Keratinocyte (primary cell): ENCODE data around the gene CHML.

Experiments used
- CTCF ChIP-seq, 3 experiments: IDR thresholded peaks in 1 of 3; conservative IDR thresholded peaks in 1 of 3; optimal IDR thresholded peaks in 1 of 3; 2 replicates in 2 of 3; 3 replicates in 1 of 3; pipeline versions ENCODE3 to v1.5.1; 2011; ENCODE audit warnings: low read length in 3 of 3, mild to moderate bottlenecking in 3 of 3, moderate library complexity in 2 of 3, control low read depth in 1 of 3, inconsistent platforms in 1 of 3; ENCODE audit not compliant: insufficient read depth in 2 of 3; ENCODE audit errors: extremely low read depth in 1 of 3
- EZH2 ChIP-seq: IDR thresholded peaks from one replicate; pipeline ENCODE4 v1.6.1; 2012; ENCODE audit warnings: inconsistent platforms, mild to moderate bottlenecking, low read length, moderate library complexity

GRCh38 chr1:241654641-241655040 lies 14.5 kb upstream of the CHML start:
- TF ChIP-seq CTCF (optimal IDR thresholded peaks at IDR 0.05 in 1 of 3, IDR thresholded peaks at IDR 0.05 in 1 of 3, conservative IDR thresholded peaks at IDR 0.05 in 1 of 3; ENCODE audit: extremely low read depth in 1 of 3, insufficient read depth in 2 of 3, low read length in 3 of 3) (no peak), EZH2 (no peak)
